Measurements from ENCODE around the gene PLD4.

GRCh38 chr14:104908303-104908702 lies 16.4 kb upstream of the PLD4 start:
- TF ChIP-seq POLR2AphosphoS5 (IDR thresholded peaks at IDR 0.05; ENCODE audit: low read depth, low read length) (no peak), POLR2A (IDR thresholded peaks at IDR 0.05; ENCODE audit: control extremely low read depth in 1 of 2, low read depth in 2 of 2, low read length in 2 of 2) (no peak), RBBP5 (IDR thresholded peaks at IDR 0.05; ENCODE audit: borderline replicate concordance, low read depth, low read length) (no peak), EZH2 (IDR thresholded peaks at IDR 0.05; ENCODE audit: low read depth, low read length, severe bottlenecking) (no peak)

Measured in H1 (cell line).